ENCODE data around the gene CAMK2B.

The CAMK2B gene

GRCh38 chr7:44228571-44229350 is 96.6 kb downstream of the CAMK2B start:
- DNase-seq = no peak

- DNase-seq = no peak
Measured at GRCh38 chr7:44227911-44228310, 97.5 kb downstream of the CAMK2B start.

GRCh38 chr7:44226396-44226753 is 99.0 kb downstream of the CAMK2B start:
- no peak for DNase-seq

GRCh38 chr7:44225566-44226395 is 99.6 kb downstream of the CAMK2B start:
- DNase-seq = no peak

- DNase-seq = no peak
Measured at GRCh38 chr7:44224974-44225565, 100.3 kb downstream of the CAMK2B start.

- no peak for DNase-seq
Measured at GRCh38 chr7:44224080-44224973, 101.1 kb downstream of the CAMK2B start.

- DNase-seq = no peak
Measured at GRCh38 chr7:44223362-44224079, 101.9 kb downstream of the CAMK2B start.

GRCh38 chr7:44222776-44223261 is 102.6 kb downstream of the CAMK2B start:
- no peak for DNase-seq

- DNase-seq = no peak
Measured at GRCh38 chr7:44222074-44222473, 103.3 kb downstream of the CAMK2B start.

- no peak for DNase-seq
Measured at GRCh38 chr7:44221231-44221791, 104.1 kb downstream of the CAMK2B start.

- DNase-seq = no peak
Measured at GRCh38 chr7:44220358-44221112, 104.9 kb downstream of the CAMK2B start.

- no peak for DNase-seq
Measured at GRCh38 chr7:44220046-44220357, 105.4 kb downstream of the CAMK2B start.

GRCh38 chr7:44219371-44220045 is 105.9 kb downstream of the CAMK2B start:
- no peak for DNase-seq

- no peak for DNase-seq
Measured at GRCh38 chr7:44218418-44219201, 106.8 kb downstream of the CAMK2B start.

- DNase-seq = no peak
Measured at GRCh38 chr7:44217852-44218402, 107.5 kb downstream of the CAMK2B start.

GRCh38 chr7:44217223-44217714 is 108.1 kb downstream of the CAMK2B start:
- DNase-seq = no peak

GRCh38 chr7:44216521-44217222 is 108.7 kb downstream of the CAMK2B start:
- no peak for DNase-seq

GRCh38 chr7:44216019-44216418 is 109.4 kb downstream of the CAMK2B start:
- no peak for DNase-seq

Measured in T-helper 9 cell (primary cell).